Heart right ventricle (tissue), 16 donors: ENCODE measurements around the gene DOCK3. TPM values are rescaled to one million over a fixed set of nuclear protein-coding genes. Genes with fewer than 3 reads are reported as not detected.

Experiments
- ATAC-seq, 8 donors: fragments of 200-7000 bp; cut with Tn5 transposase; one replicate each; pipeline ENCODE4 v1.9.1; 2020; ENCODE audit warnings: mild to moderate bottlenecking in 8 of 8, moderate library complexity in 8 of 8, moderate number of reproducible peaks in 1 of 8
- DNase-seq, 2 donors: peaks; one replicate each; pipeline ENCODE4 v3.0.0-alpha.2; 2020
- H3K27ac ChIP-seq, 10 donors: fragments of 200-600 bp; sonication (generic) in 2 of 10; one replicate each; pipeline versions ENCODE4 v1.5.0 to v1.8.0; 2020 to 2022; ENCODE audit warnings: mild to moderate bottlenecking in 3 of 10
- H3K27me3 ChIP-seq, 7 donors: fragments of 200-600 bp; one replicate each; pipeline ENCODE4 v1.8.0; 2021 to 2022; ENCODE audit warnings: mild to moderate bottlenecking in 2 of 7
- H3K36me3 ChIP-seq, 9 donors: fragments of 200-600 bp; sonication (generic) in 1 of 9; one replicate each; pipeline versions ENCODE4 v1.5.0 to v1.8.0; 2020 to 2022; ENCODE audit warnings: mild to moderate bottlenecking in 2 of 9
- H3K4me1 ChIP-seq, 9 donors: fragments of 200-600 bp; sonication (generic) in 1 of 9; one replicate each; pipeline versions ENCODE4 v1.5.0 to v1.8.0; 2020 to 2022; ENCODE audit warnings: mild to moderate bottlenecking in 4 of 9
- H3K4me3 ChIP-seq, 10 donors: fragments of 200-600 bp; sonication (generic) in 2 of 10; one replicate each; pipeline versions ENCODE4 v1.5.0 to v1.8.0; 2020 to 2022; ENCODE audit warnings: mild to moderate bottlenecking in 7 of 10, moderate library complexity in 2 of 10
- H3K9me3 ChIP-seq, 11 donors: fragments of 200-600 bp in 10 of 11; sonication (generic) in 2 of 11; one replicate each; pipeline versions ENCODE4 v1.5.0 to v1.8.0; 2013 to 2022; ENCODE audit warnings: mild to moderate bottlenecking in 2 of 11, control low read depth in 1 of 11, moderate library complexity in 1 of 11
- WGBS, 2 donors: extraction: QIAGEN DNeasy Blood & Tissue Kit; methylation state at CpG; one replicate each; pipeline ENCODE4 v1.1.7; 2013; ENCODE audit warnings: inconsistent platforms in 1 of 2; 5-methylcytosine and 5-hydroxymethylcytosine counted together
- intact Hi-C, 10 donors: fragments of 100-400 bp; cut with DNase I; formaldehyde crosslinking; loops; one replicate each; pipeline versions ENCODE4 v1.11.1 to v1.14.2; 2022
- polyA plus RNA-seq, 2 donors: library from polyadenylated mRNA; stranded (reverse); fragments of 200-250 nt; gene quantifications; one replicate each; pipeline ENCODE4 v1.2.3, GENCODE V29; 2013
- total RNA-seq, 10 donors: library from RNA; stranded (reverse); fragmentation: NEBNext Ultra II Directional in 3 of 10; extraction: Animal tissue kit (Norgen Biotek cat#: 25700) in 3 of 10; gene quantifications; one replicate each; pipeline versions ENCODE4 v1.2.1 to v1.2.4, GENCODE V29; 2021 to 2023
- TF ChIP-seq, protein P1 (sequence below), 9 donors: fragments of 200-600 bp; sonication (generic) in 2 of 9; IDR thresholded peaks; one replicate each; pipeline versions ENCODE4 v1.5.0 to v1.8.0; 2021 to 2022; ENCODE audit warnings: antibody characterized with exemption in 9 of 9, mild to moderate bottlenecking in 5 of 9, moderate library complexity in 1 of 9
- donor health status: Arrhythmogenic right ventricular cardiomyopathy.
- donor health status: ischemic (EF 13 %, LVEDD 7.1; RV severe dilation, severe dysfunction).
- donor health status: healthy with polysubstance abuse.
- donor health status: DM: no; HTN: yes; CAD: no.
- donor health status: DM: no; HTN: no; CAD: no.
- donor health status: ischemic (EF 25% LVEDD 6.9; RV normal size, moderate dysfunction).
- donor health status: ischemic (EF 25% LVEDD 5.7; RV mildly dilated, moderate dysfunction).
- donor health status: healthy.
- donor health status: DM: yes; HTN: yes; CAD: no.
- donor health status: Ischemic cardiomyopathy.
- donor health status: ischemic (EF 35%, LVEDD 5.7; RV mildly dilated, moderate dysfunction).
- donor health status: nonischemic (EF 11% LVEDD 7.7; RV severe dilation, severe dysfunction).
- donor health status: DM: yes; HTN: yes; CAD: no.
- donor health status: PGD.
- donor health status: ischemic (EF 29% LVEDD 5.4; RV normal size, mild dysfunction).
- donor health status: nonischemic (EF 23%, LVEDD 6.1; RV moderate dilation, normal function).

The DOCK3 gene
- total and polyA plus RNA-seq, 12 donors = 1.2 to 6.6 (median 4.7) TPM

DNA sequence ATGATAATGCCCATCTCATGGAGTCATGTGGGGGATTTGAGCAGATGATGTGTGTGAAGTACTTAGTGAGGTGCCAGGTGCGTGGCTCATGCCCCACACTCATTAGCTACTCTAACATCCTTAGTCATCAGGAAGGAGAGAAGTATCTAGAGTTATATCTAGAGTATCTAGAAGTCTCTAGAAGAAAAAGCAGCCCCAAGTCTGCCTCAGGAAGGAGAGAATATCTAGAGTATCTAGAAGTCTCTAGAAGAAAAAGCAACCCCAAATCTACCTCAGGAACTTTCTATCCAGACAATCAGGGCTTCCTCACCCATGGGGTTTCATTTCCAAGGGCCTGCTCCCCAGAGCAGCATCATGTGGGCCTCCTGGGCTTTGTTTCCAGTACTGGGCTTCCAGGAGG lies 24.7 kb upstream of the DOCK3 start:
- Histone ChIP-seq H3K27ac (peak overlapping the region; percentile 54 to 89 (median 82)), H3K27me3 (no peaks in the 10 kb centered on the region), H3K36me3 (peaks cover 0 to 43% (median 23%) of the 10 kb centered on the region in 9 donors), H3K4me1 (peaks cover 6 to 75% (median 40%) of the 10 kb centered on the region in 9 donors), H3K9me3 (no peaks in the 10 kb centered on the region), H3K4me3 (no peak overlapping the region)
- intact Hi-C loops = loop anchor here in 3 of 10 donors (2.0 to 5.0 kb wide), 2 partner anchors 31 to 33 kb away; partner anchors contain the start of gene MAPKAPK3 (in 2 of the 3)
- DNase-seq = no peak
- TF ChIP-seq, protein P1, sequence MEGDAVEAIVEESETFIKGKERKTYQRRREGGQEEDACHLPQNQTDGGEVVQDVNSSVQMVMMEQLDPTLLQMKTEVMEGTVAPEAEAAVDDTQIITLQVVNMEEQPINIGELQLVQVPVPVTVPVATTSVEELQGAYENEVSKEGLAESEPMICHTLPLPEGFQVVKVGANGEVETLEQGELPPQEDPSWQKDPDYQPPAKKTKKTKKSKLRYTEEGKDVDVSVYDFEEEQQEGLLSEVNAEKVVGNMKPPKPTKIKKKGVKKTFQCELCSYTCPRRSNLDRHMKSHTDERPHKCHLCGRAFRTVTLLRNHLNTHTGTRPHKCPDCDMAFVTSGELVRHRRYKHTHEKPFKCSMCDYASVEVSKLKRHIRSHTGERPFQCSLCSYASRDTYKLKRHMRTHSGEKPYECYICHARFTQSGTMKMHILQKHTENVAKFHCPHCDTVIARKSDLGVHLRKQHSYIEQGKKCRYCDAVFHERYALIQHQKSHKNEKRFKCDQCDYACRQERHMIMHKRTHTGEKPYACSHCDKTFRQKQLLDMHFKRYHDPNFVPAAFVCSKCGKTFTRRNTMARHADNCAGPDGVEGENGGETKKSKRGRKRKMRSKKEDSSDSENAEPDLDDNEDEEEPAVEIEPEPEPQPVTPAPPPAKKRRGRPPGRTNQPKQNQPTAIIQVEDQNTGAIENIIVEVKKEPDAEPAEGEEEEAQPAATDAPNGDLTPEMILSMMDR (IDR thresholded peaks at IDR 0.05) = no peak
- no peak for ATAC-seq
- WGBS, 2 donors = 33 to 64% methylated on average over 1 of the region's 1 CpG

DNA sequence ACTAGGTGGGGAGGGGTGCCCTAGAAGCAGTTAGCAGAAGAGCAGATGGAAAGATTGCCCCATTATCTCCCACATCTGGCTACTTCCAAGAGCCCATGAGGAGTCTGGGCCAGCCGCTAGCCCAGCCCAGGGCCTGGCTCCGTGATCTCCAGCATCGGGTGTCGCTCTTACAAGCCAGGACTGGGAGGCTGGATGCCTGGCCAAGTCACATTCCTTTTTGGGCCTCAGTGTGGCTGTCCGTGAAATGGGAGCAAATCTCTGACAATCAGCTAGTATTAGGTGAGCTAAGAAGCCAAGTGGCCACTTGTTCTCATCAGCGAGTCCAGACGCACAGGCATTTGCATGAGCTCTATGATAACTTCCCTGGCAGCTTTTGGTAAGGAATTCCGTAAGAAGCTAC lies 23.3 kb upstream of the DOCK3 start:
- peaks cover 0 to 29% (median 17%) of the 10 kb centered on the region in 9 donors for H3K36me3 ChIP-seq
- no peaks in the 10 kb centered on the region for H3K27me3 ChIP-seq
- no peaks in the 10 kb centered on the region for H3K9me3 ChIP-seq
- H3K27ac ChIP-seq = peak overlapping the region in 7 of 10 donors; percentile 38 to 88 (median 64)
- intact Hi-C loops = loop anchor here in 3 of 10 donors (2.0 to 5.0 kb wide), 2 partner anchors 33 to 34 kb away; partner anchors contain the start of gene MAPKAPK3 (in 2 of the 3)
- TF ChIP-seq, protein P1 (IDR thresholded peaks at IDR 0.05) = no peak
- WGBS, 2 donors = 56 to 67% methylated on average over 8 of the region's 8 CpGs
- peaks cover 6 to 63% (median 34%) of the 10 kb centered on the region in 9 donors for H3K4me1 ChIP-seq
- DNase-seq (no peak), ATAC-seq (no peak)
- no peak overlapping the region for H3K4me3 ChIP-seq

DNA sequence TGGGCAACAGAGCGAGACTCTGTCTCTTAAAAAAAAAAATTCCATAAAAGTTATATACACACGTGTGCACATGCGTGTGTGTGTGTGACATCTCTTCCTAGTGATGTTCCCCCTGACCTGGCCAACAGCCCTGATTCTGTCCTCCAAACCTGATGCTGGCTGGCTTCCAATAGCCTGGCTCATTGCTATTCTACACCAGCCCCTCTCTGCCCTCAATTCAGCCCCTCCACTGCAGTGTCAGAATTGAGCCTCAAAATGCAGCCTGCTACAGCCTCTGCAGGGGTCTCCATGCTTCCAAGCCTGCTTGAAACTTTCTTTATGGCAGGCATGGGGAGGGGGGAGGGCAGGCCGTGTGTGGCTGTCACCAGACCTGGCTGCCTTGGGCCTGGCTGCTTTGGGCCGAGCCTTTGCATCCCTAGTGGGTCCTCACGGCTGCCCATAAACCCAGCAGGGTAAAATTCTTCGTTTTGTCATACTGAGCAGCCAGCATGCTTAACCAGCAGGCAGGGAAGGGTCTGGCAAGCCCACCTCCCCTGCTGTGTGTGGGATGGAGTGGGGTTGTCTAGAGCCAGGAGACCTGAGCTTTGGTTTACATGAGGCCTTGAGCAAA lies 22.7 kb upstream of the DOCK3 start:
- H3K27ac ChIP-seq = peak overlapping the region in 7 of 10 donors; percentile 38 to 88 (median 64)
- WGBS, 2 donors = 40 to 46% methylated on average over 7 of the region's 7 CpGs

DNA sequence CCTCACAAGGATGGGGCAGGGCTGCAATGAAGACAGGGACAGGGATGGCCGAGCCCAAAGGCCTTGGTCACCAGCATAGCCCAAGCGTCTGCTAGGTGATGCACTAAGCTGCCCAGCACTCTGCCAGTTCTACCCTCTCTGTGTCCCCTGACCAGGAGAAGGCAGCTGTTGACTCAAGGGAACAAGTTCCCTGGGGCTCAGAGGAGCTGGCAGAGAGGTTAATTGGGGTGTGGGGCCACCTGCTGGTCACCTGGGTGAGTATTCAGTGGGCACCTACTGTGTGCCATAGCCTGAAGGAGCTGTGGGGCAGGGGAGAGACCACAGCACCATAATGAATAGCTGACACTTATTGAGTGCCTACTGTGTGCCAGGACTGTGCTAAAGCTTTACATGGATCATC lies 22.0 kb upstream of the DOCK3 start:
- H3K27me3 ChIP-seq = no peaks in the 10 kb centered on the region
- H3K36me3 ChIP-seq = peaks cover 0 to 17% (median 6%) of the 10 kb centered on the region in 9 donors
- TF ChIP-seq, protein P1 (IDR thresholded peaks at IDR 0.05) = peak in 8 of 9 donors; percentile 28 to 64 (median 52)
- peak overlapping the region in 6 of 10 donors; percentile 44 to 88 (median 64) for H3K27ac ChIP-seq
- H3K9me3 ChIP-seq = no peaks in the 10 kb centered on the region
- H3K4me3 ChIP-seq = no peak overlapping the region
- ATAC-seq (peak in 7 of 8 donors; percentile 7 to 43 (median 26)), DNase-seq (peak; percentile 37 to 52)
- 60 to 65% methylated on average over 2 of the region's 2 CpGs for WGBS, 2 donors
- H3K4me1 ChIP-seq = peaks cover 6 to 50% (median 31%) of the 10 kb centered on the region in 9 donors
- intact Hi-C loops = loop anchor here in 3 of 10 donors (1.0 to 5.0 kb wide), 2 partner anchors 33 to 35 kb away; partner anchors contain the start of gene MAPKAPK3 (in 2 of the 3)

More for the DNA sequence above, 22.7 kb upstream of the DOCK3 start:
- Histone ChIP-seq H3K36me3 (peaks cover 0 to 23% (median 12%) of the 10 kb centered on the region in 9 donors), H3K27me3 (no peaks in the 10 kb centered on the region), H3K4me1 (peaks cover 6 to 57% (median 34%) of the 10 kb centered on the region in 9 donors), H3K4me3 (no peak overlapping the region), H3K9me3 (no peaks in the 10 kb centered on the region)
- intact Hi-C loops = loop anchor here in 4 of 10 donors (1.0 to 5.0 kb wide), 3 partner anchors 33 to 35 kb away; partner anchors contain the start of gene MAPKAPK3 (in 2 of the 4)
- ATAC-seq (no peak), DNase-seq (peak in 1 of 2 donors; percentile 35)
- TF ChIP-seq, protein P1 (IDR thresholded peaks at IDR 0.05) = no peak
